Measurements from ENCODE around the gene ERC2.

ERC2 gene

GRCh38 chr3:55598224-55598623, 870.0 kb downstream of the ERC2 start:
- DNase-seq = no peak

DNA sequence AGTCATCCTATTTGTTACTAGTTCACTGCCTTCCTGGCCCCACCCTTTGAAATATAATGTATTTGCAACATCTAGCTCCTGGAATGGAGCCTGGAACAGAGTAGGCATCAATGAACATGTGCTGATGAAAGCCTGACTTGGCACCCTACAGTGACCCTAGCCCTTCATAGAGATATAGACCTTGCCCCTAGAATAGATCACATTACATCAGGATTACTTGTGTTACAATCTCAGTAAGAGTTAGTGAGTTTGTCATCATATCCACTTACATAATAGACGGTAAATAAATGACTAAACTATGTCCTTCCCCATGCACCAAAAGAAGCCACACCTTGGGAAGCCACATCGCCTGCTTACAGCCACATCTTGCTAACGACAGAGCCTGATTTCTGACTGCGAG, 870.6 kb downstream of the ERC2 start:
- no peak for DNase-seq

GRCh38 chr3:55596212-55596611, 872.1 kb downstream of the ERC2 start:
- no peak for DNase-seq

- no peak for DNase-seq
Measured at GRCh38 chr3:55595420-55595819, 872.8 kb downstream of the ERC2 start.

- DNase-seq = no peak
Measured at GRCh38 chr3:55592572-55592971, 875.7 kb downstream of the ERC2 start.

DNA sequence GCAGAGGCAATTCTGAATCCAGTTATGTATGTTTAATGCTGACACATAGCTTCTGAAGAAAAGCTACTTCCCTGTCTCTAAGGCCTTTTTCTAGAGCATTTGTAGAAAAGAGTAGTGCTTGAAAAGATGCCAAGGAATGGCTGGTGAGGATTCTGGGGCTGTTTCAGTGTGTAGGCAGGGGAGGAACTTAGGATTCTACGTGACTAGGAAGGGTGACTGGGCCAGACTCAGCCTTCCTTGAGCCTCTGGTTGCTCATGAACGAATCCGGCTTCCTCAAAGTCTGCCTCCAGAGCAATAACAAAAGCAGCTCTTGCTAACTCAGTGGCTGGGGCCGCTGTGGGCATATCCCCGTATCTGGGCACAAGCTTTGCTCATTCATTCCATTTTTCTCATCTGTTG, 876.4 kb downstream of the ERC2 start:
- DNase-seq = no peak

- no peak for DNase-seq
Measured at GRCh38 chr3:55588146-55588765, 880.0 kb downstream of the ERC2 start.

DNA sequence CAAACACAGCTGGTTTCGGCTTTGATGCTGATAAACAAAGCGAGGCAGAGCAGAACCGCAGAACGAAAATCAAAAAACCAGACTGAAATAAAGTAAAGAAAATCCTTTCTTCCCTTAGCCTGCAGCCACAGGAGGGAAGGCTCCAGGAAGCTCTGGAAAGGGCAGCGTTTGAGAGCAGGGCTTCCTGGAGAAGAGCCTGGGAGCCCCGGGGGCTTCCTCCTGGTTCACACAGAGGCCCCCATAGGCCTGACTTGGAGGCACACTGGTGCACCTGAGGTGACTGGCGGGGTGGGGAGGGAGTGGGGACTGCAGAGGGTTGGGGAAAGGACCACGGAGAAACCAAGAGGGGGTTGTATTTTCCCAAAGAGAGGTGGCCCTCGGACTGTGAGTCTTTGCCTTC, 882.4 kb downstream of the ERC2 start:
- no peak for DNase-seq

- DNase-seq = no peak
Measured at GRCh38 chr3:55584716-55585368, 883.4 kb downstream of the ERC2 start.

GRCh38 chr3:55584030-55584429, 884.2 kb downstream of the ERC2 start:
- DNase-seq = no peak

DNA sequence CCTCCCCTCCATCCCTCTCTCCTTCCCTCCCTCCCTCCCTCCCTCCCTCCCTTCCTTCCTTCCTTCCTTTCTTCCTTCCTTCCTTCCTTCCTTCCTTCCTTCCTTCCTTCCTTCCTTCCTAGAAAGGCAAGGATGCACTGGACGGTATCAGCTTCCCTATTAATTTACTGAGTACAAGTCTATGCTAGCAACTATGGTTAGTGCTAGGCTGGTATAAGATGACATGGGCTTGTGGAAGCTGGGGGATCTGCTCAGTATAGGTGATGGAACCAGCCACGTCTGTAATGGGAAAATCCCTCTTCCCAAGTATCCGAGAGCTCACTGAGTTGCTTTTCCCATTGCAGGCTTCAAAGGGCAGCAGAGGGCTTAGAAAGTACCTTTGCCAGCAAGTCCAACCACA, 884.8 kb downstream of the ERC2 start:
- DNase-seq = no peak

GRCh38 chr3:55579496-55579895, 888.8 kb downstream of the ERC2 start:
- DNase-seq = no peak

DNA sequence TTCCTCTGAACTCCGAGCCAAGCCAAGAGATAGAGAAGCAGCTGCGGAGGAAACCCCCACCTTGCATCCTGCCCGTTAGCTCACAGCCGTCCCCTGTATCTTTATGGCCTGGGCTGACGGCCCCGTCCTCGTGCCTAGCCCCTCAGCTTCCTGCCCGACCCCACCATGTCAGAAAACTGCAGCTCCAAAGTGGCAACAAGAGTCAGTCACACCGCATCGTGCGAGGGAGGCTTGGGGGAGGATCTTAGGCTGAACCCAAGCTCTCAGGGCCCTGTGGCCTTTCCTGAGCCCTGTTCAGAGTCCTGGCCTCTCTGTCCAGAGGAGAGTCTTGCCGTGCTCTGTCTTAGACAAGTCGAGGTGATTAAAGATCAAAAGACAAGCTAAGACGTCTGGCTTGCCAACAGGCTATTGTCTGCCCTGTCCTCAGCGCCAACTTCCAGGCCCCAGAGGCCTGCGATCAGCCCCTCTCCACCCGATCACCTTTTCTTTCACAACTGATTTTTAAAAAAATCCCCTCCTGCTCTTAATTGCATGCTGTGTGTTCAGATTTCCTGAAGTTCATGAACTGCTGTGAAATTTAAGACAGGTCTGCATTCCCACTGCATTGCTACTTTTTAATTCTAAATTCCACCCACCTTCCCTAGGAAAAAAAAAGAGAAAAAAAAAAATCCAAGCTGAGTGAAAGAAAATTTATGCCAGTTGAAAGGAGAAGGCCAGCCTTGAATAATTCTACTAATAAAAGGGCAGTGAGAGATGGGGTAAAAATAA, 891.5 kb downstream of the ERC2 start:
- no peak for DNase-seq

DNA sequence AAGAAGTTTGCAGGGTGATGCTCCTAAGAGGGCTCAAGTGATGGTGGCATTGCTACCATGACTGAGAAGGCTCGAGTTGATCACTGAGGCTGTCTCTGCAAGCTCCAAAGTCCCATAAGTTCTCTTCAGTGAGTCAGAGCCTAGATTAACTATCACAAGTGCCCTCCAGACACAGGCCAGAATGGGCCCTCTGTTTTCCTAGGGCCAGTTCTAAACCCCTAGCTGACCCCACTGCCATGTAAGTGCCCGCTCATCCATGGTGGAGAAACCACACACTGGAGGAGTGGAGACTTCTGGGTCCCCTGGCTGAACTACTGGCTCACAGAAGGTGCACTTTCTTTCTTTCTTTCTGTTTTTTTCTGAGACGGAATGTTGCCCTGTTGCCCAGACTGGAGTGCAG, 893.6 kb downstream of the ERC2 start:
- DNase-seq = no peak

GRCh38 chr3:55572816-55573215, 895.5 kb downstream of the ERC2 start:
- no peak for DNase-seq

DNA sequence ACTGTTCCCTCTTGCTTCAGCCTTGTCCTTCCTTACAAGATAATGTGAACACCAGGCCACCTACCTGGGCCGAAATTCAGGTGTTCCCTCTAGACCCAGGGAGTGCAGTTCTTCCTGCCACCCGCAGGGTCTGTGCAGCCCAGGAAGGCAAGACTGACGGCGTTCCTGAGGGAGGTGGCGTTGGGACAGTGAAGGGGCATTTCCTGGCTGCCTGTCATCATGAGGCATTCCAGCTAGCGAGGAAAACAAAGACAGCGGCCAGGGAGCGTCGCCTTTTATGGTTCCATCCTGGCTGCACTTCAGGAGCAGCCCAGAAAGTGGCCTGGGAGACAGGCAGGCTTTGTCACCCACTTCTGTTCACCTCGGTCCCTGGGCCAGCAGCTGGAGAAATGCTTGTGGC, 896.4 kb downstream of the ERC2 start:
- peak; percentile 25 for DNase-seq

- DNase-seq = no peak
Measured at GRCh38 chr3:55571216-55571813, 897.0 kb downstream of the ERC2 start.

GRCh38 chr3:55570271-55570711, 898.0 kb downstream of the ERC2 start:
- no peak for DNase-seq

DNA sequence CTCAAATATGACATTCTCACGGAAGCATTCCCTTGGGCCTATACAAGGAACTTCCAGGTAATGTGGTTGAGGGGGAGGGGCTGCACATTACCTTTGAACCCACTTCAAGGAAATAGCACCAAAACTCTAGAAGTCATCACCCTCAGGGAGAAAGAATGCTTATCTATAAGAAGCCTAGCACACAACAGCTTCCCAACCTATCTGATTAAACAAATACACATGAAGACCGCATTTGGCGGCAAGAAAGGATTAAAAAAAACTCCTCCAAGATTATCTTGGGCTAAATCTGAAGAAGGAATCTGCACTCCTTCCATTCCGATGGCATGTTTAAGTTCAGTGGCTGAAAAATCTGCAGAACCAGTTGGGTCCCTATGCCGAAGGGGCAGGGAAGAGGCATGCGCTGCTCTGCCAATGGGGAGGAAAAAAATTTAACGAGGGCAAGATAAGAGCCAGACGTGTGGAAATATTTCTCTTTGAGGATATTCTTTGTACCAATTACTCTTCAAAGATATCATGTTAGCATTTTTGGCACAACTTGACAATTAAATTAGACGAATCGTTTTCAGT, 899.2 kb downstream of the ERC2 start:
- DNase-seq = no peak

DNA sequence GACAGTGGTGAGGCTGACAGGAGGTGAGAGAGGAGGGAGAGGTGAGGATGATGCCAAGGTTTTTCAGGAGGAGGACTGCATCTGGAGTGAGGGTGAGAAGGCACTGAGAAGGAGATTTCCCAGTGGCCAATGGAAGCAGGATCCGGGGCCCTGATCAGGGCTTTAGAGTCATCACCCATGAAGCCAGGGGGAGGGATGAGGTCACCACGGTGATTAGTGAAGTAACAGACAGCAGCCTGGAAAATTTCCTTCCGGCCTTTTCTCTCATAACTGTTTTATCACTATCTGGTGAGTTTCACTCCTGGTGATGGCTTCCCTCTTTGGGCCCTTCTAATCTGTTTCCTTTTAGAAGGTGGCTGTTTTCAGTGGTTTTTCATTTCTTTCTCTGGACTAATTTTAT, 900.7 kb downstream of the ERC2 start:
- DNase-seq = no peak

DNA sequence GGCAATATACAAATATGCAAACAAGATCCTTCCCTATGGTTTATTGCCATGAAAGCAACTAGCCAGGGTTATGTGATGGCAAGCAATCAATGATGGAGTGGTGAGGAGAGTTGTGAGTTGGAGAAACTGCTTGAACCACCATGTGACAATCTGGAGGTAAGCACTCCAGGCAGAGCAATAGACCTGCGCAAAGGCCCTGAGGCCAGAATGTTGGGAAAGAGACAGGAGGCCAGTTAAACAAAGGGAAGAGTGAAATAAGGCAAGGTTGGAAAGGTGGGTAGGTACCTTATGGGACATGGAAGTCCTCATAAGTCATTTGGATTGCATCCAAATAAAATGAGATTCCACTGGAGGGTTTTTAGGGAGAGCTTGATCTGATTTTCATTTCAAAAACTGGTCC, 901.1 kb downstream of the ERC2 start:
- no peak for DNase-seq

DNA sequence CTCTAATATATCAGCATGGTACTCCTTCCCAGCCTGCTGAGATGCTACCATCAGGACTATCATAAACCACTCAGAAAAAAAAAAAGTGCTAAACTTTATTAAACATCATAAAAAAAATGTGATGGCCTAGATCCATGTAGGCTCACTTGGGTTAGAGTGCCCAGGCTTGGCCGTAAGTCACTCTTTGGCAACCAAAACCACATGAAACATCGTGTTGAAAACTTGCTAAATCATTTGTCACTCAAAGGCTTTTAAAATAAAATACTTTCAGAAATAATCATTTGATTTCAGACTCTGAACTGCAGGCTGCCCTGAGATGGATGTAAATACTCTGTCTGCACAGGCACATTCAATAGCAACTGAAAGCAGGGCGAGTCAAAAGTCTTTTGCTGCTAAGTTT, 902.7 kb downstream of the ERC2 start:
- no peak for DNase-seq

GRCh38 chr3:55564726-55565125, 903.5 kb downstream of the ERC2 start:
- no peak for DNase-seq

- DNase-seq = no peak
Measured at GRCh38 chr3:55562700-55563099, 905.6 kb downstream of the ERC2 start.

Data from DMS153 (cell line).